ENCODE data around the gene PPARD. TPM values are rescaled to one million over a fixed set of nuclear protein-coding genes. Genes with fewer than 3 reads are reported as not detected.

Gene PPARD
- polyA plus RNA-seq, 3 donors = 1.2 to 22.0 (median 2.4) TPM

GRCh38 chr6:35312807-35313206 lies 29.6 kb upstream of the PPARD start:
- H3K79me2 ChIP-seq (ENCODE audit: insufficient read depth, low read length) = peaks cover 52% of the 10 kb centered on the region
- peaks cover 58% of the 10 kb centered on the region for H4K20me1 ChIP-seq (ENCODE audit: insufficient read depth, low read length)
- no peaks in the 10 kb centered on the region for H3K9me3 ChIP-seq (replicated peaks in 1 of 2; ENCODE audit: control insufficient read depth in 1 of 2, insufficient read depth in 1 of 2, low read length in 2 of 2)
- peak in 2 of 3 donors; percentile 26 to 38 for DNase-seq
- no peak for TF ChIP-seq CTCF (IDR thresholded peaks at IDR 0.05)
- Mint-ChIP-seq H3K36me3 (peaks cover 63 to 89% of the 10 kb centered on the region in 2 donors), H3K4me3 (no peak overlapping the region), H3K4me1 (peaks cover 52% of the 10 kb centered on the region), H3K27ac (peak overlapping the region; percentile 43 to 96 (median 79)), H3K9me3 (peaks cover 0 to 1% (median 0%) of the 10 kb centered on the region in 7 donors), H3K27me3 (ENCODE audit: low read depth in 3 of 3) (no peaks in the 10 kb centered on the region)
- H3K9ac ChIP-seq (ENCODE audit: insufficient read depth, low read length, poor library complexity, severe bottlenecking) = no peak overlapping the region
- intact Hi-C loops (cut with micrococcal nuclease) = loop anchor here in 1 of 2 donors (2.0 kb wide), 1 partner anchor 14 kb away; no protein-coding TSS in a partner anchor
- H3K4me1 ChIP-seq (ENCODE audit: control insufficient read depth in 1 of 2, insufficient read depth in 2 of 2, low read length in 2 of 2) = peaks cover 42 to 48% of the 10 kb centered on the region in 2 donors
- peaks cover 34 to 67% of the 10 kb centered on the region in 2 donors for H3K36me3 ChIP-seq (replicated peaks in 1 of 2; ENCODE audit: control insufficient read depth in 1 of 2, insufficient read depth in 2 of 2, low read length in 2 of 2)
- H3K27me3 ChIP-seq (ENCODE audit: control insufficient read depth in 2 of 2, insufficient read depth in 2 of 2, low read length in 2 of 2) = no peaks in the 10 kb centered on the region
- H2AFZ ChIP-seq (ENCODE audit: insufficient read depth, low read depth, low read length, poor library complexity, severe bottlenecking) = no peak overlapping the region
- no CpG with 5 or more reads among the region's 2 CpGs for WGBS (ENCODE audit: insufficient coverage)
- peak overlapping the region; percentile 47 to 81 for H3K27ac ChIP-seq (ENCODE audit: low read depth in 1 of 2, low read length in 2 of 2)
- H3K4me3 ChIP-seq (replicated peaks in 1 of 3; ENCODE audit: low read depth in 2 of 3, low read length in 3 of 3) = no peak overlapping the region
- no peak overlapping the region for H3K4me2 ChIP-seq (replicated peaks; ENCODE audit: extremely low read depth, low read length, poor library complexity, severe bottlenecking)

- Mint-ChIP-seq H3K36me3 (peaks cover 80 to 94% of the 10 kb centered on the region in 2 donors), H3K27ac (peak overlapping the region in 2 of 7 donors; percentile 21 to 36), H3K4me3 (no peak overlapping the region), H3K27me3 (ENCODE audit: low read depth in 3 of 3) (peaks cover 0 to 4% (median 0%) of the 10 kb centered on the region in 3 donors), H3K9me3 (peaks cover 0 to 4% (median 0%) of the 10 kb centered on the region in 7 donors), H3K4me1 (peaks cover 15% of the 10 kb centered on the region)
- no peak for DNase-seq
- Histone ChIP-seq H3K9me3 (replicated peaks in 1 of 2; ENCODE audit: control insufficient read depth in 1 of 2, insufficient read depth in 1 of 2, low read length in 2 of 2) (no peaks in the 10 kb centered on the region), H3K27ac (ENCODE audit: low read depth in 1 of 2, low read length in 2 of 2) (no peak overlapping the region), H3K4me1 (ENCODE audit: control insufficient read depth in 1 of 2, insufficient read depth in 2 of 2, low read length in 2 of 2) (peaks cover 11 to 16% of the 10 kb centered on the region in 2 donors), H3K4me3 (replicated peaks in 1 of 3; ENCODE audit: low read depth in 2 of 3, low read length in 3 of 3) (no peak overlapping the region), H2AFZ (ENCODE audit: insufficient read depth, low read depth, low read length, poor library complexity, severe bottlenecking) (no peak overlapping the region), H3K36me3 (replicated peaks in 1 of 2; ENCODE audit: control insufficient read depth in 1 of 2, insufficient read depth in 2 of 2, low read length in 2 of 2) (peaks cover 69 to 83% of the 10 kb centered on the region in 2 donors), H3K27me3 (ENCODE audit: control insufficient read depth in 2 of 2, insufficient read depth in 2 of 2, low read length in 2 of 2) (no peaks in the 10 kb centered on the region), H4K20me1 (ENCODE audit: insufficient read depth, low read length) (peaks cover 59% of the 10 kb centered on the region), H3K79me2 (ENCODE audit: insufficient read depth, low read length) (peaks cover 26% of the 10 kb centered on the region), H3K4me2 (replicated peaks; ENCODE audit: extremely low read depth, low read length, poor library complexity, severe bottlenecking) (no peak overlapping the region), H3K9ac (ENCODE audit: insufficient read depth, low read length, poor library complexity, severe bottlenecking) (no peak overlapping the region)
- TF ChIP-seq CTCF (IDR thresholded peaks at IDR 0.05) = no peak
- intact Hi-C loops (cut with micrococcal nuclease) = no loop called here
- 98% methylated on average over 26 of the region's 28 CpGs for WGBS (ENCODE audit: insufficient coverage)
These were observed 24.7 kb upstream of the PPARD start for GRCh38 chr6:35317483-35318195.
